ENCODE results near the gene CD53. TPM values are rescaled to one million over a fixed set of nuclear protein-coding genes. Genes with fewer than 3 reads are reported as not detected.

The CD53 gene
- total RNA-seq, 1 donor from 2014 or later = not detected

DNA sequence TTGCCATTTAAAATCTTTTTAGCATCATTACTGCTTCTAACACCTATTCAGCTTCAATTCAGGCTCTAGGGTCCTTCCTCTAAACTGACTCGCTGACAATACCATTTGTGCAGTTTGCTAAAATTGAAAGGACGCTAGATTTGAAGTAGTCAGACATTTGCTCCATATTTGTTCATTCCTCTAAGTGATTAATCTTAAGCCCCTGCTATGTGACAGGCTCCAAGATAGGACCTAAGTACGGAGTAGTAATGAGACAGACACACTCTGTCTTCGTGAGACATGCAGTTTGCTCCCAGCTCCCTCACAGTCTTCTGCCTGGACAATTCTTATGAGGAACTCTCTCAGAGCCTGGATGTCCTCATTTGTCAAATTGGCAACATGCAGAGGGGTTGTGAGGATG is 26.1 kb upstream of the CD53 start:
- no peak overlapping the region for H3K9ac ChIP-seq
- no peaks in the 10 kb centered on the region for H3F3A ChIP-seq (ENCODE audit: low read depth)
- H3K4me3 ChIP-seq = no peak overlapping the region
- H3K36me3 ChIP-seq = no peaks in the 10 kb centered on the region
- H3K27me3 ChIP-seq = peaks cover 19% of the 10 kb centered on the region
- no peaks in the 10 kb centered on the region for H3K9me3 ChIP-seq (ENCODE audit: low read depth)
- no peak overlapping the region for H3K4me3 Mint-ChIP-seq
- no peak overlapping the region for H3K27ac Mint-ChIP-seq
- H3K4me1 ChIP-seq = peaks cover 9% of the 10 kb centered on the region
- no peaks in the 10 kb centered on the region for H3K36me3 Mint-ChIP-seq
- no peak overlapping the region for H3K4me2 ChIP-seq
- TF ChIP-seq CTCF (IDR thresholded peaks at IDR 0.05) (no peak), EZH2 (IDR thresholded peaks at IDR 0.05) (no peak), EZH2phosphoT487 (IDR thresholded peaks at IDR 0.05) (no peak)
- H3K9me3 Mint-ChIP-seq = no peaks in the 10 kb centered on the region
- no peaks in the 10 kb centered on the region for H3K79me2 ChIP-seq (ENCODE audit: low read depth)
- H3K4me1 Mint-ChIP-seq = no peaks in the 10 kb centered on the region
- H3K27me3 Mint-ChIP-seq (ENCODE audit: insufficient read depth, low read depth) = peaks cover 5% of the 10 kb centered on the region
- no peak overlapping the region for H2AFZ ChIP-seq (replicated peaks)
- no peak overlapping the region for H3K27ac ChIP-seq
- H4K20me1 ChIP-seq (ENCODE audit: low read depth) = no peaks in the 10 kb centered on the region
- no peak for DNase-seq (ENCODE audit: low spot score)

DNA sequence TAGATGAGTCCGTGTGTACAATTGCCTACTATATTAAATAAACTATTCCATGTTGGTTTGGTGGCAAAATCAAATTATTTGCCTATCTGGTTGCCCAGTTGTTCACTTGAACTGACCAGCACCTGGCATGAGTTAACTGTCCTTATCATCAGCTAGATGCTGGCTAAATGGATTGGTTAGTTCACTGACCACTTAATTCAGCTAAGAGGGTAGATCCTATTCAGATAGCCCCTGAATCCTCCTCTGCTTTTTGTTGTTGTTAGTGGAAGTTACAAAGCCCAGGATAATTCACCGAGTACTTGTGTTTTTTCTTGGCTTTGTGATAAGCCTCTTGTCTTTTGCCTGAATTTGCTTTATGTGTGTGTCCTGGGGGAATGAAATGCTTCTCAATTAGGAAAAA is 22.8 kb upstream of the CD53 start:
- H3K27ac Mint-ChIP-seq = no peak overlapping the region
- no peaks in the 10 kb centered on the region for H3K9me3 ChIP-seq (ENCODE audit: low read depth)
- H3K27me3 ChIP-seq = peaks cover 8% of the 10 kb centered on the region
- H3K9me3 Mint-ChIP-seq = no peaks in the 10 kb centered on the region
- peaks cover 5% of the 10 kb centered on the region for H3K27me3 Mint-ChIP-seq (ENCODE audit: insufficient read depth, low read depth)
- peaks cover 9% of the 10 kb centered on the region for H3K4me1 ChIP-seq
- DNase-seq (ENCODE audit: low spot score) = peak; percentile 43
- no peak overlapping the region for H3K4me3 ChIP-seq
- no peak overlapping the region for H2AFZ ChIP-seq (replicated peaks)
- peak; percentile 58 for TF ChIP-seq EZH2phosphoT487 (IDR thresholded peaks at IDR 0.05)
- TF ChIP-seq EZH2 (IDR thresholded peaks at IDR 0.05) = no peak
- TF ChIP-seq CTCF (IDR thresholded peaks at IDR 0.05) = no peak
- no peaks in the 10 kb centered on the region for H3K36me3 Mint-ChIP-seq
- H3K4me1 Mint-ChIP-seq = no peaks in the 10 kb centered on the region
- no peaks in the 10 kb centered on the region for H3F3A ChIP-seq (ENCODE audit: low read depth)
- H3K36me3 ChIP-seq = no peaks in the 10 kb centered on the region
- H3K4me3 Mint-ChIP-seq = no peak overlapping the region
- H3K4me2 ChIP-seq = peak overlapping the region; percentile 35
- no peaks in the 10 kb centered on the region for H4K20me1 ChIP-seq (ENCODE audit: low read depth)
- no peak overlapping the region for H3K27ac ChIP-seq
- no peak overlapping the region for H3K9ac ChIP-seq
- no peaks in the 10 kb centered on the region for H3K79me2 ChIP-seq (ENCODE audit: low read depth)

DNA sequence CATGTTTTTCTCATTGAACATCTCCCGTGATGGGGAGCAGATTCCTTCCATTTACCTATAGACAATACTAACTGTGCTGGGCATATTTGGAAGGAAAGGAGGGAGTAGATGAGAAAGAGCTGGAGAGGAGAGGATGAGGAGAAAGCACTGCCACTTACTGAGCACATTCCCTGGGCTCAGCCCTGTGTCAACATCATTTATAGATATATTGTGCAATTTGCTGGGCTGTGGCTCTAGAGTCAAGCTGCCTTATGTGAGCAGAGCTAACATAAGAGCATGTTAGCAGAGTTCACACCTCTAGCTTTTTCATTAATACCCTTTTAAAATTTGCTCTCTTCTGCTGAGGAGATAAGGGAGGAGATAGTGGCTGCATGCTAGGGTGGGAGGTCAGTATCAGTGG is 22.3 kb upstream of the CD53 start:
- no peaks in the 10 kb centered on the region for H3K36me3 ChIP-seq
- TF ChIP-seq CTCF (IDR thresholded peaks at IDR 0.05) (no peak), EZH2phosphoT487 (IDR thresholded peaks at IDR 0.05) (no peak), EZH2 (IDR thresholded peaks at IDR 0.05) (no peak)
- no peak overlapping the region for H3K9ac ChIP-seq
- no peaks in the 10 kb centered on the region for H3F3A ChIP-seq (ENCODE audit: low read depth)
- Mint-ChIP-seq H3K9me3 (no peaks in the 10 kb centered on the region), H3K27ac (no peak overlapping the region), H3K27me3 (ENCODE audit: insufficient read depth, low read depth) (peaks cover 5% of the 10 kb centered on the region), H3K4me3 (no peak overlapping the region), H3K36me3 (no peaks in the 10 kb centered on the region), H3K4me1 (no peaks in the 10 kb centered on the region)
- H3K27me3 ChIP-seq = peaks cover 8% of the 10 kb centered on the region
- no peaks in the 10 kb centered on the region for H3K79me2 ChIP-seq (ENCODE audit: low read depth)
- no peak overlapping the region for H3K27ac ChIP-seq
- no peaks in the 10 kb centered on the region for H3K9me3 ChIP-seq (ENCODE audit: low read depth)
- DNase-seq (ENCODE audit: low spot score) = no peak
- H3K4me3 ChIP-seq = no peak overlapping the region
- peak overlapping the region; percentile 35 for H3K4me2 ChIP-seq
- no peak overlapping the region for H2AFZ ChIP-seq (replicated peaks)
- peaks cover 9% of the 10 kb centered on the region for H3K4me1 ChIP-seq
- no peaks in the 10 kb centered on the region for H4K20me1 ChIP-seq (ENCODE audit: low read depth)
